Stimulated activated CD4-positive, alpha-beta T cell treated with anti-CD3 and anti-CD28 coated beads, Interleukin-12 subunit alpha, Interleukin-12 subunit beta, amount 100 ng/mL, for 4 hours (primary cell): ENCODE results near the gene LDB2.

ENCODE experiments used
- DNase-seq: peaks from one replicate; pipeline ENCODE4 v3.0.0-alpha.2; 2020

Gene LDB2

GRCh38 chr4:16464651-16465050 is 433.8 kb downstream of the LDB2 start:
- no peak for DNase-seq

DNA sequence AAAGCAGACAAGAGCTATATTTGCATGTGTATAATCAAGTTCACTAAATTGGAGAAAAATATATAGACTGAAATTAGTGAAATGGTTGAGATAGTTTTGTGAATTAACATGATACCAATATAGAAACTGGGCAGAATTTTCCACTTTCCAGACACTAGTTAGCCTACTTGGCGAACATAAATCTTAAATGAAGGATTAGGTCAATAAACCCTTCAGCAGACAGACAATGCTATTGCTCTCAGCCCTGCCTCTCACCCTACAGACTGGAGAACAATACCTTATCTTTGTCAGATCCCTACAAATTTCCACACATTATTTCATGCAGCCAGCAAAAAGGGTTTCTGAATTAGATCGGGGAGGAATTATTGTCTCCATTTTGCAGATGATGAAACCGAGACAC is 435.8 kb downstream of the LDB2 start:
- DNase-seq: no peak

DNA sequence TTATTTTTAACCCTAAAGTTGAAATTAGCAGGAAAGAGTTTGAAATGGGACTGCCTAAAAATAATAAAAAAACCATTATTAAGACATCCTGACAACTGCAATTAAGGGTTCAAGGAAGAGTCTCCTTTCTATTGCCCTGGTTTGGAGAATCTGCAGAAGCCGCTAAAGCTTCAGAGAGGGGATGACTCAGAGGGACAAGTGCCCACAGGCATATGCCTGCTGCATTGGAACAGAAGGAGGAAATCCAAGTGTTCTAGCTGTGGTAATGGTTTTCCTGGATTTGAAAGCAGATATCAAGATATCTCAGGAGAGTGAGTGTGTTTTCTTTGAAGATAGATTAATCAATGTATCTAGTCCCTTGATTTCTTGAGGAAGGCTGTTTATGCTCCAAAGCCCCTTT is 437.1 kb downstream of the LDB2 start:
- DNase-seq: no peak

- DNase-seq: no peak
Measured at GRCh38 chr4:16457944-16458343, 440.5 kb downstream of the LDB2 start.
